Endothelial cell of umbilical vein (primary cell): ENCODE measurements around the gene MBTPS1. TPM values are rescaled to one million over a fixed set of nuclear protein-coding genes. Genes with fewer than 3 reads are reported as not detected.

Experiments used
- BruUV-seq: library from RNA; stranded (reverse); fragments of 400-500 nt; replicated peaks from 2 replicates; lab custom pipeline; 2021; lab: Mats Ljungman, UMichigan
- CTCF ChIA-PET: fragments of 300-600, 350-600 bp; sonication (Branson Sonifier 250); formaldehyde crosslinking; loops from one replicate; lab custom pipeline; 2021; ENCODE audit warnings: antibody characterized with exemption, inconsistent platforms; lab: Charles Lee
- POLR2A ChIA-PET: fragments of 300-600, 350-600 bp; sonication (Branson Sonifier 250); formaldehyde crosslinking; loops from one replicate; lab custom pipeline; 2021; ENCODE audit warnings: antibody characterized with exemption, inconsistent platforms; lab: Charles Lee
- DNase-seq: peaks from one replicate; pipeline ENCODE4 v3.0.0-alpha.2; 2011; ENCODE audit warnings: low read depth, low spot score
- FAIRE-seq: peaks from 2 replicates; lab custom pipeline; 2011; peaks lifted over from hg19 to GRCh38; lab: Jason Lieb, UNC
- H2AFZ ChIP-seq: 2 replicates; pipeline ENCODE4 v1.6.0; 2012; ENCODE audit warnings: low read depth, low read length, control low read depth, inconsistent platforms
- H3K27ac ChIP-seq: 2 replicates; pipeline ENCODE4 v1.5.1; 2011; ENCODE audit warnings: low read depth, mild to moderate bottlenecking, control low read depth, low read length, moderate library complexity; ENCODE audit not compliant: insufficient read depth
- H3K27me3 ChIP-seq, 2 experiments: 2 replicates each; pipeline versions ENCODE4 v1.6.0 to v1.6.1; 2011; ENCODE audit warnings: low read length in 2 of 2, mixed read lengths in 1 of 2; ENCODE audit not compliant: control insufficient read depth in 2 of 2, insufficient read depth in 2 of 2
- H3K36me3 ChIP-seq, 2 experiments: 2 replicates in 1 of 2; 3 replicates in 1 of 2; pipeline ENCODE4 v1.5.1; 2011; ENCODE audit warnings: low read length in 2 of 2, mild to moderate bottlenecking in 1 of 2, moderate library complexity in 1 of 2; ENCODE audit not compliant: control insufficient read depth in 2 of 2, insufficient read depth in 2 of 2; ENCODE audit errors: extremely low read depth in 1 of 2
- H3K4me1 ChIP-seq: 3 replicates; pipeline ENCODE4 v1.5.1; 2011; ENCODE audit warnings: mild to moderate bottlenecking, low read length; ENCODE audit not compliant: control insufficient read depth, insufficient read depth; ENCODE audit errors: extremely low read depth
- H3K4me2 ChIP-seq: 2 replicates; pipeline ENCODE4 v1.6.1; 2011; ENCODE audit warnings: low read length, control low read depth, mixed read lengths; ENCODE audit not compliant: insufficient read depth
- H3K4me3 ChIP-seq, 3 experiments: fragments of 200-600 bp in 1 of 3; sonication (generic), shearing (Covaris generic) in 1 of 3; replicated peaks in 1 of 3; 2 replicates each; pipeline ENCODE4 v1.5.1; 2011 to 2016; ENCODE audit warnings: control low read depth in 3 of 3, low read length in 3 of 3, mild to moderate bottlenecking in 2 of 3, inconsistent platforms in 1 of 3, low read depth in 1 of 3, moderate library complexity in 1 of 3; ENCODE audit not compliant: insufficient read depth in 1 of 3
- H3K79me2 ChIP-seq: 2 replicates; pipeline ENCODE4 v1.6.0; 2012; ENCODE audit warnings: low read length, inconsistent platforms; ENCODE audit not compliant: control insufficient read depth, insufficient read depth
- H3K9ac ChIP-seq: replicated peaks from 2 replicates; pipeline ENCODE3; 2011; ENCODE audit warnings: low read length, control low read depth; ENCODE audit not compliant: insufficient read depth; ENCODE audit errors: extremely low read depth
- H3K9me1 ChIP-seq: replicated peaks from 3 replicates; pipeline ENCODE4 v1.6.0; 2011; ENCODE audit warnings: mild to moderate bottlenecking, low read length; ENCODE audit not compliant: control insufficient read depth, insufficient read depth; ENCODE audit errors: extremely low read depth
- H3K9me3 ChIP-seq: replicated peaks from 2 replicates; pipeline ENCODE4 v1.5.1; 2012; ENCODE audit warnings: low read length, inconsistent platforms; ENCODE audit not compliant: control insufficient read depth, insufficient read depth
- H4K20me1 ChIP-seq: replicated peaks from 2 replicates; pipeline ENCODE3; 2011; ENCODE audit warnings: mild to moderate bottlenecking, low read length; ENCODE audit not compliant: control insufficient read depth, insufficient read depth; ENCODE audit errors: extremely low read depth
- EZH2 ChIP-seq: IDR thresholded peaks from 2 replicates; pipeline ENCODE4 v1.6.1; 2012; ENCODE audit warnings: borderline replicate concordance, low read depth, mild to moderate bottlenecking, moderate library complexity, low read length, inconsistent platforms; ENCODE audit not compliant: severe bottlenecking
- FOS ChIP-seq: IDR thresholded peaks from 2 replicates; pipeline ENCODE4 v1.6.1; 2011; ENCODE audit warnings: mild to moderate bottlenecking, low read length, moderate library complexity, borderline replicate concordance; ENCODE audit not compliant: insufficient read depth
- GATA2 ChIP-seq: IDR thresholded peaks from 2 replicates; pipeline ENCODE4 v1.7.0; 2011; ENCODE audit warnings: low read depth, mild to moderate bottlenecking, moderate library complexity, mixed read lengths, low read length; ENCODE audit not compliant: insufficient read length, insufficient read depth
- JUN ChIP-seq: IDR thresholded peaks from 2 replicates; pipeline ENCODE4 v1.6.1; 2011; ENCODE audit warnings: borderline replicate concordance, low read depth; ENCODE audit not compliant: insufficient read length, insufficient read depth
- MYC ChIP-seq: IDR thresholded peaks from one replicate; pipeline ENCODE4 v1.6.1; 2011; ENCODE audit warnings: mild to moderate bottlenecking, low read depth, low read length
- POLR2A ChIP-seq: IDR thresholded peaks from 2 replicates; pipeline ENCODE4 v1.6.1; 2012; ENCODE audit warnings: low read depth, mild to moderate bottlenecking, control low read depth, low read length
- POLR2AphosphoS5 ChIP-seq: IDR thresholded peaks from 2 replicates; pipeline ENCODE4 v1.6.1; 2012; ENCODE audit warnings: low read depth, mild to moderate bottlenecking, control low read depth, low read length, moderate library complexity; ENCODE audit not compliant: insufficient read depth
- dilution Hi-C: fragments of 300-500 bp; cut with MboI; formaldehyde crosslinking; loops from one replicate; pipeline ENCODE4 v1.15.0; 2019; ENCODE audit warnings: low sequenced_read_pairs; ENCODE audit not compliant: extremely low pct_ligation_motif_present
- intact Hi-C: fragments of 100-400 bp; cut with micrococcal nuclease; formaldehyde crosslinking; loops from one replicate; pipeline ENCODE4 v1.10.0; 2022
- polyA plus RNA-seq, 4 experiments: library from polyadenylated mRNA; depleted of rRNA in 3 of 4; stranded (reverse) in 3 of 4; unstranded in 1 of 4; fragments of >200 nt; gene quantifications; 2 replicates each; pipeline versions ENCODE4 v1.2.1 to v1.2.3, GENCODE V29; 2011 to 2012; ENCODE audit warnings: missing spikeins in 1 of 4
- total RNA-seq: library from RNA; stranded (reverse); gene quantifications from 2 replicates; pipeline ENCODE4 v1.2.3, GENCODE V29; 2021
- TF ChIP-seq, protein P1 (sequence below), 2 donors: IDR thresholded peaks; 1 replicate in 1 of 2; 2 replicates in 1 of 2; pipeline ENCODE4 v1.5.1; 2011; ENCODE audit warnings: low read length in 2 of 2, mild to moderate bottlenecking in 2 of 2, moderate library complexity in 2 of 2, control low read depth in 1 of 2, inconsistent platforms in 1 of 2, low read depth in 1 of 2; ENCODE audit not compliant: insufficient read depth in 1 of 2; ENCODE audit errors: extremely low read depth in 1 of 2
- TF ChIP-seq, protein P2 (sequence below): IDR thresholded peaks from 2 replicates; pipeline ENCODE4 v1.6.1; 2011; ENCODE audit not compliant: insufficient read depth, insufficient read length

MBTPS1 gene
- total and polyA plus RNA-seq, 2 donors (not counting 3 experiments of a cell fraction or from before 2014, with no cell fraction given), result 82.3 to 99.6 TPM

DNA sequence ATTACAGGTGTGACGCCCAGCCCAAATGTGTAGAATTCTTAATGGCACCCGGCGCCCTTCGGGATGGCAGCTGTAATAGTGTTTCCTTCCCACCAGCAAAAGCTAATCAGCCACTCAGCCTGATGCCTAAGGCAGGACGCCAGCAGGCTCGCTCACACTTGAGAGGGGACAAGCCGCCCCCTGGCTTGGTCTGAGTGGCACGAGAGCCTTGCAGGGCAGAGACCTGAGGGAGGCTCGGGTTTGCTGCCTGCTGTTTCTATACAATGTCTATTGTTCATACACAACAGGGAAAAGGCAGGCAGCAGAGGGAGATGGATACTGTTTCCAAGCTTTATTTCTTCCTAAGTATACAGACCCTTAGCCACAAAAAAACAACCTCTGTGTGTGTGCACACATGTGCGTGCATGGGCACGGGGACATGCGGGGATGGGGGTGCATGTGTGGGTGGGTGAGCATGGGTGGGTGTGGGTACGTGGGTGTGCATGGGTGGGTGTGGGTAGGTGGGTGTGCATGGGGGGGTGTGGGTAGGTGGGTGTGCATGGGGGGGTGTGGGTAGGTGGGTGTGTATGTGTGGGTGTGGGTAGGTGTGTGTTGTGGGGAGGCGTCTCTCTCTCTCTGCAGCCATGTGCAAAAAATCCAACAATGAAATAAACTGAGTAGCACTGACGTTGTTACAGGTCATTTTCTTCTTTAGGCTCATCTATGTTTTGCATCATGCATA lies 84.1 kb downstream of the MBTPS1 start:
- Histone ChIP-seq H3K4me1 (no peaks in the 10 kb centered on the region), H3K9ac (no peak overlapping the region), H3K9me3 (no peaks in the 10 kb centered on the region), H3K4me3 (no peak overlapping the region), H3K9me1 (no peaks in the 10 kb centered on the region), H3K27ac (no peak overlapping the region), H3K79me2 (no peaks in the 10 kb centered on the region), H4K20me1 (no peaks in the 10 kb centered on the region), H3K27me3 (no peaks in the 10 kb centered on the region), H3K36me3 (no peaks in the 10 kb centered on the region), H3K4me2 (no peak overlapping the region), H2AFZ (no peak overlapping the region)
- DNase-seq (no peak), FAIRE-seq (no peak)
- BruUV-seq, result no TSS peak
- dilution Hi-C loops (no loop called here), intact Hi-C loops (no loop called here)
- POLR2A ChIA-PET, result no interaction called here
- CTCF ChIA-PET, result interaction anchor here (1.2 kb wide), 1 partner anchor 53 kb away, joined by 3 read pairs; no protein-coding TSS in a partner anchor
- TF ChIP-seq EZH2, result no peak
- TF ChIP-seq POLR2AphosphoS5, result no peak
- TF ChIP-seq MYC, result no peak
- no peak for TF ChIP-seq JUN
- TF ChIP-seq FOS, result no peak
- TF ChIP-seq POLR2A, result no peak
- TF ChIP-seq, protein P1, sequence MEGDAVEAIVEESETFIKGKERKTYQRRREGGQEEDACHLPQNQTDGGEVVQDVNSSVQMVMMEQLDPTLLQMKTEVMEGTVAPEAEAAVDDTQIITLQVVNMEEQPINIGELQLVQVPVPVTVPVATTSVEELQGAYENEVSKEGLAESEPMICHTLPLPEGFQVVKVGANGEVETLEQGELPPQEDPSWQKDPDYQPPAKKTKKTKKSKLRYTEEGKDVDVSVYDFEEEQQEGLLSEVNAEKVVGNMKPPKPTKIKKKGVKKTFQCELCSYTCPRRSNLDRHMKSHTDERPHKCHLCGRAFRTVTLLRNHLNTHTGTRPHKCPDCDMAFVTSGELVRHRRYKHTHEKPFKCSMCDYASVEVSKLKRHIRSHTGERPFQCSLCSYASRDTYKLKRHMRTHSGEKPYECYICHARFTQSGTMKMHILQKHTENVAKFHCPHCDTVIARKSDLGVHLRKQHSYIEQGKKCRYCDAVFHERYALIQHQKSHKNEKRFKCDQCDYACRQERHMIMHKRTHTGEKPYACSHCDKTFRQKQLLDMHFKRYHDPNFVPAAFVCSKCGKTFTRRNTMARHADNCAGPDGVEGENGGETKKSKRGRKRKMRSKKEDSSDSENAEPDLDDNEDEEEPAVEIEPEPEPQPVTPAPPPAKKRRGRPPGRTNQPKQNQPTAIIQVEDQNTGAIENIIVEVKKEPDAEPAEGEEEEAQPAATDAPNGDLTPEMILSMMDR (IDR thresholded peaks at IDR 0.05; ENCODE audit: extremely low read depth in 1 of 2, insufficient read depth in 1 of 2, low read depth in 1 of 2, low read length in 2 of 2), result no peak
- TF ChIP-seq, protein P2, sequence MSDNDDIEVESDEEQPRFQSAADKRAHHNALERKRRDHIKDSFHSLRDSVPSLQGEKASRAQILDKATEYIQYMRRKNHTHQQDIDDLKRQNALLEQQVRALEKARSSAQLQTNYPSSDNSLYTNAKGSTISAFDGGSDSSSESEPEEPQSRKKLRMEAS, result no peak
- no peak for TF ChIP-seq GATA2
